Duodenal mucosa (tissue), 2 donors: ENCODE measurements around the gene ZNF431.
"Not testable (repeated sequence)": the region's sequence is repeated elsewhere in the genome, so short reads cannot be mapped to it uniquely, and the experiment has no call there.

Experiments
- H3K27ac ChIP-seq: one replicate; pipeline ENCODE4 v1.7.0; 2013; ENCODE audit warnings: low read depth, low read length
- H3K27me3 ChIP-seq, 2 donors: one replicate each; pipeline ENCODE4 v1.7.0; 2013; ENCODE audit warnings: low read length in 2 of 2, control low read depth in 1 of 2; ENCODE audit not compliant: insufficient read depth in 2 of 2, control insufficient read depth in 1 of 2
- H3K36me3 ChIP-seq, 2 donors: one replicate each; pipeline ENCODE4 v1.7.0; 2013; ENCODE audit warnings: low read length in 2 of 2, control low read depth in 1 of 2; ENCODE audit not compliant: insufficient read depth in 2 of 2, control insufficient read depth in 1 of 2
- H3K4me1 ChIP-seq, 2 donors: one replicate each; pipeline ENCODE4 v1.7.0; 2013; ENCODE audit warnings: low read length in 2 of 2, control low read depth in 1 of 2; ENCODE audit not compliant: insufficient read depth in 2 of 2, control insufficient read depth in 1 of 2
- H3K4me3 ChIP-seq, 2 donors: one replicate each; pipeline ENCODE4 v1.7.0; 2013; ENCODE audit warnings: low read length in 2 of 2, low read depth in 1 of 2
- H3K9ac ChIP-seq, 2 donors: one replicate each; pipeline ENCODE4 v1.7.0; 2013; ENCODE audit warnings: low read length in 2 of 2, low read depth in 1 of 2
- H3K9me3 ChIP-seq, 2 donors: one replicate each; pipeline ENCODE4 v1.7.0; 2013; ENCODE audit warnings: low read length in 2 of 2, control low read depth in 1 of 2; ENCODE audit not compliant: control insufficient read depth in 1 of 2

Gene ZNF431

DNA sequence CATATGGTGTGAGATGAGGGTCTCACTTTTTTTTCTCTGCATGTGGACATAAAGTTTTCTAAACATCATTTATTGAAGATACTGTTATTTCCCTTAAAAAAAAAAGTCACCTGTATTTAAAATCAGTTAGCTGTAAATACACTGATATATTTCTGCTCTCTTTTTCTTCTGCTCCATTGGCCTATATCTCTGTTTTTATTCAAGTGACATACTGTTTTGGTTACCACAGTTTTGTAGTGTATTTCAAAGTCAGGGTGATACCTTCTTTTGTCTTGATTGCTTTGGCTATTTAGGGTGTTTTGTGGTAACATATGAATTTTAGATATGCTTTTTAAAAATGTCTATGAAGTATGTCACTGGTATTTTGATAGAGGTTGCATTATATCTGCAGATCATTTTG lies 15.8 kb upstream of the ZNF431 start:
- Histone ChIP-seq H3K9ac (no peak overlapping the region), H3K9me3 (peaks cover 0 to 8% of the 10 kb centered on the region in 2 donors), H3K27ac (no peak overlapping the region), H3K4me1 (no peaks in the 10 kb centered on the region), H3K4me3 (no peak overlapping the region), H3K36me3 (no peaks in the 10 kb centered on the region), H3K27me3 (no peaks in the 10 kb centered on the region)

DNA sequence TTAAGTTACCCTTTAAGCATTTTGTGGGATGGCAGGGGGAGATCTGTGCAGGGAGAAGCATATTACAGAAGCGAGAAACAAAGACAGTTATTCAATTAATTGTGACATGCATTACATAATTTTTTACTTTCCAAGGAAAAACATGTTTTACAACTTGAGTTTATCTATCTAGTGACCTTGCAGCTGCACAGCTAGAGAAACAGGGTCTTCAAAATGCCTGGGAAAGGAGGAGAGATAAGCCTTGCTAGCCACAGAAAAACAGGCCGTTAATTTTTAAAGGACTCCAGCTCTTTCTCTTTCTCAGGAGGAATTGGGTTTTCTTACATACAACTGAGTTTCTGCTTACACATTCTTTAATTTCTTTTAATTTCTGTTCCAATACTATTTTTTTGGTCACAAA lies 14.8 kb upstream of the ZNF431 start:
- Histone ChIP-seq H3K9me3 (peaks cover 0 to 11% of the 10 kb centered on the region in 2 donors), H3K36me3 (no peaks in the 10 kb centered on the region), H3K27me3 (no peaks in the 10 kb centered on the region), H3K4me3 (no peak overlapping the region), H3K9ac (no peak overlapping the region), H3K4me1 (no peaks in the 10 kb centered on the region), H3K27ac (no peak overlapping the region)

DNA sequence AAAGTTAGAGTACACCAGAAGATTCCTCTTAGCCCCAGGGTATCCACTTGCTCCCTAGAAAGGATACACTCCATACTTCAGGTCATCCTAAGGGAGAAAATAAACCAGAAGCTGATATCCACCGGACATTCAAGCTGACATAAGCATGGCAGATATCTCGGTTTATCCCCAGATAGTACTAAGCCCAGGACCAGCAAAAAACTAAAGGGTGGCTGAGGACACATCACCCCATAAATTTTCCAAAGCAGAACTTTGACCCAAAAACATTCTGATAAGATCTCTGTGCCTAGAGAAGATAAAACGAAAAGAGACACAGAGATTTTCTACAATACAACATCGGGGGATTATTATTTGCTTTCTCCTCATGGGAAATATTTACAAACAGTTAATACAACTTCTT lies 13.9 kb upstream of the ZNF431 start:
- Histone ChIP-seq H3K27me3 (no peaks in the 10 kb centered on the region), H3K27ac (no peak overlapping the region), H3K9me3 (peaks cover 0 to 11% of the 10 kb centered on the region in 2 donors), H3K9ac (no peak overlapping the region), H3K36me3 (no peaks in the 10 kb centered on the region), H3K4me1 (no peaks in the 10 kb centered on the region), H3K4me3 (no peak overlapping the region)

DNA sequence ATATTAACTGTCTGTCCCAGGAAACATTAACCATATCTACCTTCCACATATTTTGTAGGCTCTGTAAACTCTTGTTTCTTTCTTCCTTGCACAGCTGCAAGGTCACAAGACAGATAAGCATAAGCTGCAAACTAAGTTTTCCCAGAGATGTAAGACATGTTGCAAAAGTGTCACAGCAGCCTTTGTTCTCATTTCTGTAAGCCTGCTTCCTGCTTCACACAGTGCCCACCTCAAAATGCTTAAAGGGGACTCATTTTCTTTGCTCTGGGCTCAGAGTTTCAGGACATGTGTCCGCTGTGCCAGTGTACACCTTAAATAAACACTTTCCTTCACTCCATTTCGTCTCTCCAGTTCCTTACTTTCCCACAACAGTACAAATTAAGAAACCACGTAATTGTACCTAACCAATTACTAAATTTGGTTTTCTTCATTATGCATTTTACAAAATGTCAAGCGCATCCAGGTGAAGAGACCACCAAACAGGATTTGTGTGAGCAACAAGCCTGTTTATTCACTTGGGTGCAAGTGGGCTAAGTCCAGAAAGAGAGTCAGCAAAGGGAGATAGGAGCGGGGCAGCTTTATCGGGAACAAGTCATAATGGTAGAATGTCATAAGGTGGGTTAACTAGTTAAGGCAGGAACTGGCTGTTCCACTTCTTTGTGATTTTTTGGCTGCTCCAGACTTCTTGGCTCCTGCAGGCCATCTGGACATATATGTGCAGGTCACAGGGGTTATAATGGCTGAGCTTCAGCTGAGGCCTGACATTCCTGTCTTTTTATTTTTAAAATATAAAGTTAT lies 12.7 kb upstream of the ZNF431 start:
- H3K27ac ChIP-seq, result no peak overlapping the region
- H3K36me3 ChIP-seq, result no peaks in the 10 kb centered on the region
- H3K4me3 ChIP-seq, result no peak overlapping the region
- H3K9ac ChIP-seq, result no peak overlapping the region
- H3K27me3 ChIP-seq, result no peaks in the 10 kb centered on the region
- no peaks in the 10 kb centered on the region for H3K4me1 ChIP-seq
- peaks cover 0 to 9% of the 10 kb centered on the region in 2 donors for H3K9me3 ChIP-seq

DNA sequence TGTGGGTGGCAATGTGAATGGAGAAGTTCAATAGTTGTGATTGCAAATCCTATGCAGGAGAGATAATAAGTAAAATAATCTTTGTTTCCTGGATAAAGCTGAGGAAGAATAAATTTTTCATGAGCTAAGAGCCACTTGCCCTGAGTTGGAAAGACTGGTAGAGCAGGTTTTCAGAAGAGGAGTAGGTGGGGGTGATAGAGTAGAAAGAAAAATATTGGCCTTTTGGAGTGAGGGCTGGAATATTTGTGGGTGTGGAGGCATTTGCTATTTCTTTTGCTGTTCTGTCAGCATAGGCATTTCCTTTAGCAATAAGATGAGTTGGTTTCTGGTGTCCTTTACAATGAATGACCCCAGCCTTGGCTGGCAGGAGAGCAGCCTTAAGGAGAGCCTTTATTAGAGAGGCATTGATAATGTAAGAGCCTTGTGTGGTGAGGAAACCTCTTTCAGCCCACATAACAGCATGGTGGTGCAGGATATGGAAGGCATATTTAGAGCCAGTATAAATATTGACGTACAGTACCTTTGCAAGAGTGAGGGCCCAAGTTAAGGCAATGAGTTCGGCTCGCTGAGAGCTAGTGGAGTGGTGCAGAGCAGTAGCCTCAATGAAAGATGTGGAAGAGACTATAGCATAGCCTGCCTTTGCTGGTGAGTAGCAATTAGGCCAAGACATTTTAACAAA lies 11.6 kb upstream of the ZNF431 start:
- peaks cover 0 to 9% of the 10 kb centered on the region in 2 donors for H3K9me3 ChIP-seq
- H3K36me3 ChIP-seq, result no peaks in the 10 kb centered on the region
- no peak overlapping the region for H3K27ac ChIP-seq
- no peaks in the 10 kb centered on the region for H3K27me3 ChIP-seq
- no peaks in the 10 kb centered on the region for H3K4me1 ChIP-seq
- no peak overlapping the region for H3K4me3 ChIP-seq
- H3K9ac ChIP-seq, result no peak overlapping the region

DNA sequence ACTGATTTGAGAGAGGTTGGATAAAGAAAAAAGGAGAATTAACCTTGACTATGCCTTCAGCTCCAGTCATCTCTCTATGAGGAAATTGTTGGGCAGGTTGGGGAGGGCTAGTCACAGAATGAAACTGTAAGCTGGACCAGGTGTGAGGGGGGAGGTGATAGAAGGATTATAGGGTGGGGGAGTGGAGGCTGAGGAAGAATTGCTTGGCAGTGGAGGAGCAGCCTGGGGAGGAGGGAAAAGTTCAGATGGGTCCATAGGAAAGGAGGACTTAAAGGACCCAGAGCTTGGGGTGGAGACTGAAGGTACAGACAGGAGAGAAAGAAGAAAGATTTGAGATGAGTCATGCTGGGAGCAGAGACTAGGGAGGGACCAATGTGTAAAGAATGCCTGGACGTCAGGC lies 8.2 kb upstream of the ZNF431 start:
- Histone ChIP-seq H3K27ac (no peak overlapping the region), H3K4me3 (no peak overlapping the region), H3K36me3 (no peaks in the 10 kb centered on the region), H3K9me3 (peaks cover 0 to 3% of the 10 kb centered on the region in 2 donors), H3K27me3 (no peaks in the 10 kb centered on the region), H3K4me1 (no peaks in the 10 kb centered on the region), H3K9ac (no peak overlapping the region)

DNA sequence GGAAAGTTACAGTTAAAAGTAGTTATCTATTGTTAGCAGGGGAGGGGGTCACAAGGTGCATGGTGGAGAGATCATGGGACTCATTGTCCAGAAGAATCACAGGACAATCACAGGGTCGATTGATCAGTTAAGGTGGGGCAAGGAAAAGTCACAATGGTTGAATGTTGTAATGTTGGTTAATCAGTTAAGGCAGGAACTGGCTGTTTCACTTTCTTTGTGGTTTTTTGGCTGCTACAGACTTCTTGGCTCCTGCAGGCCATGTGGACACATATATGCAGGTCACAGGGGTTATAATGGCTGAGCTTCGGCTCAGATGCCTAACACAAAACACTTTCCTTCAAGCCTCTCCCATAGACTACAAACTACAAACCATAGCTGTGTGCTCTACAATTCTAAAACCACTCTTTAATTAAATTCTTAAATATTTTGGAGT lies 6.9 kb upstream of the ZNF431 start:
- Histone ChIP-seq H3K36me3 (no peaks in the 10 kb centered on the region), H3K27ac (no peak overlapping the region), H3K9ac (no peak overlapping the region), H3K9me3 (peaks cover 0 to 3% of the 10 kb centered on the region in 2 donors), H3K4me1 (no peaks in the 10 kb centered on the region), H3K4me3 (no peak overlapping the region), H3K27me3 (no peaks in the 10 kb centered on the region)

DNA sequence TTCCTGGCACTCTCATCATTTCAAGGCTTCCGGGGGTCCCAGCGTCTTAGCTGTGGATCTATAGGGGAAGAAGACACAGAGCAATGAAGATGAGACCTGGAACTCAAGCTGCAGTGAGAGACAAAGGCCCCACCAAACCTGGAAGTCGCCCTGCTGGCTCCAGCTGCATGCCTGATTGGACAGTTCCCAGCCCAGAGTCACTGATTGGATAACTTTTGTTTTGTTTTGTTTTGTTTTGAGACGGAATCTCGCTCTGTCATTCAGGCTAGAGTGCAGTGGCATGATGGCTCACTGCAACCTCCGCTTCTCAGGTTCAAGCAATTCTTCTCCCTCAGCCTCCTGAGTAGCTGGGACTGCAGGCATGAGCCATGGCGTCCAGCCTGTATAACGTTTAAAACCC lies 6.4 kb upstream of the ZNF431 start:
- H3K27me3 ChIP-seq, result no peaks in the 10 kb centered on the region
- H3K9ac ChIP-seq, result no peak overlapping the region
- no peaks in the 10 kb centered on the region for H3K4me1 ChIP-seq
- no peak overlapping the region for H3K4me3 ChIP-seq
- H3K27ac ChIP-seq, result no peak overlapping the region
- H3K9me3 ChIP-seq, result peaks cover 0 to 3% of the 10 kb centered on the region in 2 donors
- no peaks in the 10 kb centered on the region for H3K36me3 ChIP-seq

DNA sequence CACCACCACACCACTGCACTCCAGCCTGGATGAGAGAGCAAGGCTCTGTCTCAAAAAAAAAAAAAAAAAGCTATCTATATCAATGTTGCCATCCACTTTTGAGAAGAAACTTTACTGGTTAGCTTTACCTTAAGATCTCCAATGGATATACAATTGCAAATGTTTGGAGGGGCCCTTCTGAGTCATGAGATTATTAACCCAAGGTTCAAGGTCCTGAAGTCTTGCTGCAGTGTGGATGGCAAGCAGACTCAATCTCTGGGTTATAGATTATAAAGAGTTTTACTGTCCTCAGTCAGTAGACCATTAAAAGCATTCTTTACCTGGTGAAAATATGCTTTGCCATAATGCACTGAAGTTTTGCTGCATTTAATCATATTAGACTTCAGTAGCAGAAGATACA lies 3.7 kb upstream of the ZNF431 start:
- Histone ChIP-seq H3K9me3 (no peaks in the 10 kb centered on the region), H3K36me3 (no peaks in the 10 kb centered on the region), H3K27ac (no peak overlapping the region), H3K4me3 (no peak overlapping the region), H3K27me3 (no peaks in the 10 kb centered on the region), H3K9ac (no peak overlapping the region), H3K4me1 (peaks cover 0 to 4% of the 10 kb centered on the region in 2 donors)

DNA sequence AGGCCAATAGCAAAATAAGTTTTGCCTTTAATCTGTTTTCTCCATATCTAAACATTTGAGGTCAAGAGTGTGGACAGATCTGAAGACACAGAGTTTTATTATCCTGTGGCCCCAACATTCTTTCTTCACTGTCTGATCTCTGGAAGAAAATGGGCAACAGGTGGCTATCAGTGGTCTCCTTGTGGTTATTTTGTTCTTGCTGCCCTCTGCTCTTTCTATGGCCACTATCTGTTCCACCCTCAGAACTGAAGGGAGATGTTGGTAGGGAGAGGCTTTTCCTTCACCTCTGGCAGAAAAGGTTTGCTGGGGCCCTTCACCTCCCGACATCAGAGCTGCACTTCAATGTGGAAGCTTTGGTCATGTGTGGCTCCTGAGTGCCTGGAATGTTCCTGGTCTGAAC lies 834 bp upstream of the ZNF431 start:
- peaks cover 0 to 10% of the 10 kb centered on the region in 2 donors for H3K36me3 ChIP-seq
- H3K27me3 ChIP-seq, H3K9me3 ChIP-seq, H3K27ac ChIP-seq, H3K4me1 ChIP-seq, H3K4me3 ChIP-seq, H3K9ac ChIP-seq: not testable (repeated sequence)
